Osteoblast (primary cell): Measurements from ENCODE around the gene ACAN. TPM values are rescaled to one million over a fixed set of nuclear protein-coding genes. Genes with fewer than 3 reads are reported as not detected.
A peak's percentile ranks its signal among the peaks of the same experiment; 100 is the strongest.

Source experiments
- DNase-seq: peaks from one replicate; pipeline ENCODE4 v3.0.0; 2011; ENCODE audit warnings: low spot score, mixed read lengths; ENCODE audit not compliant: insufficient read length; ENCODE audit errors: missing footprints
- H2AFZ ChIP-seq: 2 replicates; pipeline ENCODE4 v1.6.0; 2011; ENCODE audit warnings: mild to moderate bottlenecking, low read length
- H3K27ac ChIP-seq: 2 replicates; pipeline ENCODE4 v1.5.1; 2011; ENCODE audit warnings: mild to moderate bottlenecking, low read depth, low read length, moderate library complexity
- H3K27me3 ChIP-seq: 2 replicates; pipeline ENCODE4 v1.6.0; 2012; ENCODE audit warnings: mild to moderate bottlenecking, control low read depth, inconsistent platforms, low read length, moderate library complexity; ENCODE audit not compliant: insufficient read depth
- H3K36me3 ChIP-seq: 2 replicates; pipeline ENCODE4 v1.5.1; 2011; ENCODE audit warnings: mild to moderate bottlenecking, low read length, control low read depth, moderate library complexity; ENCODE audit not compliant: insufficient read depth
- H3K4me1 ChIP-seq: 2 replicates; pipeline ENCODE4 v1.5.1; 2011; ENCODE audit warnings: mild to moderate bottlenecking, low read length, control low read depth, moderate library complexity; ENCODE audit not compliant: insufficient read depth
- H3K4me2 ChIP-seq: 2 replicates; pipeline ENCODE4 v1.6.0; 2011; ENCODE audit warnings: mild to moderate bottlenecking, low read length; ENCODE audit not compliant: insufficient read depth
- H3K4me3 ChIP-seq: fragments of 200-600 bp; sonication (generic); 3 replicates; pipeline ENCODE4 v1.5.1; 2012; ENCODE audit warnings: mild to moderate bottlenecking, low read length, inconsistent platforms; ENCODE audit not compliant: insufficient read depth
- H3K79me2 ChIP-seq: 2 replicates; pipeline ENCODE4 v1.6.0; 2012; ENCODE audit warnings: mild to moderate bottlenecking, low read length, control low read depth, inconsistent platforms; ENCODE audit not compliant: insufficient read depth
- H3K9me3 ChIP-seq: 2 replicates; pipeline ENCODE4 v1.5.1; 2011; ENCODE audit warnings: low read depth, low read length, control low read depth
- H4K20me1 ChIP-seq: 2 replicates; pipeline ENCODE4 v1.6.0; 2012; ENCODE audit warnings: mild to moderate bottlenecking, low read length, control low read depth; ENCODE audit not compliant: insufficient read depth
- total RNA-seq: library from RNA; depleted of rRNA; stranded (reverse); fragments of >200 nt; gene quantifications from 2 replicates; pipeline ENCODE4 v1.2.3, GENCODE V29; 2012
- TF ChIP-seq, protein P1 (sequence below): IDR thresholded peaks from 2 replicates; pipeline ENCODE4 v1.5.1; 2011; ENCODE audit warnings: mild to moderate bottlenecking, low read depth, low read length, moderate library complexity; ENCODE audit errors: extremely low read depth

Gene ACAN
- total RNA-seq, 1 donor, result 12.7 TPM

DNA sequence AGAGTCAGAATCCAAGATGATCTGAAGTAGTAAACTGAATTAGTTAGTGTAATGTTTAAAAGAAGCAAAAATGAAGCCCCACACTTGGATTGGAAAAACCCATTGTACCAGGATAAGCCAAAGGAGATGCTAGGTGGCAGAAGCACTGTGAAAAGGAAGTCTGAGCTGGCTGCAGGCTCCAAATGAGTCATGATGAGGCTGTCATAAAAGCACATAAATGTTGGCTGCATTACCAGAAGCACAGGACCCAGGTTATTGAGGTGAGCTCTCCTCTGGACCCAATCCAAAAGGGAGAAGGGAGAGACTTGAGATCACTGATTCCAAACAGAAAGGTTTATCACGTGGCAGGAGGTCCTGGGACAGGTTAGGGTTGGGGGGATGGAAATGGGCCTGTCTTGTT lies 3.2 kb upstream of the ACAN start:
- Histone ChIP-seq H3K36me3 (no peaks in the 10 kb centered on the region), H3K27me3 (peaks cover 29% of the 10 kb centered on the region), H3K79me2 (peaks cover 9% of the 10 kb centered on the region), H2AFZ (no peak overlapping the region), H3K27ac (no peak overlapping the region), H3K4me2 (no peak overlapping the region), H4K20me1 (peaks cover 4% of the 10 kb centered on the region), H3K4me3 (no peak overlapping the region), H3K4me1 (peaks cover 12% of the 10 kb centered on the region), H3K9me3 (no peaks in the 10 kb centered on the region)
- DNase-seq, result peak; percentile 97
- TF ChIP-seq, protein P1, sequence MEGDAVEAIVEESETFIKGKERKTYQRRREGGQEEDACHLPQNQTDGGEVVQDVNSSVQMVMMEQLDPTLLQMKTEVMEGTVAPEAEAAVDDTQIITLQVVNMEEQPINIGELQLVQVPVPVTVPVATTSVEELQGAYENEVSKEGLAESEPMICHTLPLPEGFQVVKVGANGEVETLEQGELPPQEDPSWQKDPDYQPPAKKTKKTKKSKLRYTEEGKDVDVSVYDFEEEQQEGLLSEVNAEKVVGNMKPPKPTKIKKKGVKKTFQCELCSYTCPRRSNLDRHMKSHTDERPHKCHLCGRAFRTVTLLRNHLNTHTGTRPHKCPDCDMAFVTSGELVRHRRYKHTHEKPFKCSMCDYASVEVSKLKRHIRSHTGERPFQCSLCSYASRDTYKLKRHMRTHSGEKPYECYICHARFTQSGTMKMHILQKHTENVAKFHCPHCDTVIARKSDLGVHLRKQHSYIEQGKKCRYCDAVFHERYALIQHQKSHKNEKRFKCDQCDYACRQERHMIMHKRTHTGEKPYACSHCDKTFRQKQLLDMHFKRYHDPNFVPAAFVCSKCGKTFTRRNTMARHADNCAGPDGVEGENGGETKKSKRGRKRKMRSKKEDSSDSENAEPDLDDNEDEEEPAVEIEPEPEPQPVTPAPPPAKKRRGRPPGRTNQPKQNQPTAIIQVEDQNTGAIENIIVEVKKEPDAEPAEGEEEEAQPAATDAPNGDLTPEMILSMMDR, result no peak

DNA sequence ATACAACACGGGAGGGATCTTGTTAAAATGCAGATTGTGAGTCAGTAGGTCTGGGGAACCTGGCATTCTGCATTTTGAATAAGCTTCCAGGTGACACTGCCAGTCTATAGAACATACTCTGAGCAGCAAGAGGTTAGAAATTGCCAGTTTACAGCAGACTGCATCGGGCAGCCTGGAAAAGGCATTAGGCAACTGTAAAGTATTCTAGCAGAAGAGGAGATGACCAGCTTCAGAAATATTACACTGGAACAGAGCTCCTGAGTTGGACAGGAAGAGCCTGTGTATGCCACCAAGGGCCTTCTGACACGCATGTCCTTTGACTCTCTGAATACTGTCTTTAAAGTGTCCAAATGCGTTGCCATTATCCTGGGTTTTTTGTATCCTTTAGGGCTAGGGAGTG lies 2.5 kb upstream of the ACAN start:
- H2AFZ ChIP-seq, result no peak overlapping the region
- H3K27ac ChIP-seq, result no peak overlapping the region
- H3K4me2 ChIP-seq, result no peak overlapping the region
- H3K4me1 ChIP-seq, result peaks cover 12% of the 10 kb centered on the region
- peaks cover 10% of the 10 kb centered on the region for H3K79me2 ChIP-seq
- no peaks in the 10 kb centered on the region for H3K36me3 ChIP-seq
- no peak for DNase-seq
- TF ChIP-seq, protein P1, result no peak
- H3K9me3 ChIP-seq, result no peaks in the 10 kb centered on the region
- H3K4me3 ChIP-seq, result no peak overlapping the region
- H3K27me3 ChIP-seq, result peaks cover 33% of the 10 kb centered on the region
- peaks cover 4% of the 10 kb centered on the region for H4K20me1 ChIP-seq

DNA sequence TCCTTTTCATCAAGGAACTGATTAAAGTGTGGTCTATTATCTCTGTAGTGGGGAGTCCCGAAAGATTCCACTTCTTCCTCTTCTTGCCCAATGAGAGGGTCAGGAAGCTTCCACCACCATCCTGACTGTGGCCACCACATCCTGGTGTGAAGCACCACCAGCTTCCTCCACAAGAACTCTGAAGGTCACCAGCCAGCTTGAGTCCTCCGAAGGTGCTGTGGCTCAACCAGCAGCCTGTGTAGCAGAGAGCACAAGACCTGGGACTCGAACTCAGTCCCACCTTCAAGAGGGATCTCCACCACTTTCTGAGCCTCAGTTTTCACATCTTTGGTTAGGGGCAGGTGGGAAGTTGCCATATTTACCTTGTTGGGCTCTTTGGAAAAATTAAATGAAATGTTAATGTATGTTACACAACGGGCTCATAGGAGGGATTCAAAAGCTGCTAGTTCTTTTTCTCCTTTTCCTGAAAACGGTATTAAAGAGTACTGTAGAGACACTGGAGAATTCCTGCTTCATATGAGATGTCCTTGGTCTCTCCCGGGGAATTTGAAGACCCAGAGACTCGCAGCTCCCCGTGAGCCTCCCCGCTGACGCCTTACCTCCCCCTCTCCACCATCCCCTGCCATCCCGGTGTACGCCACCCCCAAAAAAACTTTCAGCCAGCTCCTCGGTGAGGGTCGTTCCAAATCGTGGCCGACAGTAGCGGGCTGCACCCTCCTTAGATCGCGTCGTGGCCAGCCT lies 816 bp upstream of the ACAN start:
- H3K4me2 ChIP-seq, result peak overlapping the region; percentile 67
- peak overlapping the region; percentile 67 for H3K4me3 ChIP-seq
- no peaks in the 10 kb centered on the region for H3K9me3 ChIP-seq

DNA sequence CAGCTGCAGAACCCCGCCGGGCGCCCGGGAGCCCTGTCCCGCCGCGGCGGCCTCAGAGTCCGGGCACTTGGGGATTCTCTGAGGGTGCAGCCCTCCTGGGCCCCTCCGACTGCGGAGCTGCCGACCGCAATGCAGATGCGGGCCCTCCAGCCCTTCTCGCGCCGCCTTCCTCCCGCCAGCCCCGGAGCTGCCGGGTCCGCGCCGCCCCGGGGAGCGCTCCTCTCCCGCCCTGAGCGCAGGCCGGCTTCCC lies 320 bp upstream of the ACAN start:
- Histone ChIP-seq H3K79me2 (peaks cover 16% of the 10 kb centered on the region), H3K4me3 (peak overlapping the region; percentile 67), H3K27ac (no peak overlapping the region), H3K9me3 (no peaks in the 10 kb centered on the region), H3K36me3 (no peaks in the 10 kb centered on the region), H3K27me3 (peaks cover 33% of the 10 kb centered on the region), H4K20me1 (peaks cover 4% of the 10 kb centered on the region), H3K4me1 (peaks cover 12% of the 10 kb centered on the region), H3K4me2 (peak overlapping the region; percentile 67), H2AFZ (peak overlapping the region; percentile 56)
- DNase-seq, result peak; percentile 92
- TF ChIP-seq, protein P1, result no peak

More for the DNA sequence above, 816 bp upstream of the ACAN start:
- TF ChIP-seq, protein P1, result no peak
- no peak for DNase-seq
- no peak overlapping the region for H3K27ac ChIP-seq
- peaks cover 4% of the 10 kb centered on the region for H4K20me1 ChIP-seq
- peaks cover 33% of the 10 kb centered on the region for H3K27me3 ChIP-seq
- H3K79me2 ChIP-seq, result peaks cover 15% of the 10 kb centered on the region
- no peaks in the 10 kb centered on the region for H3K36me3 ChIP-seq
- H3K4me1 ChIP-seq, result peaks cover 12% of the 10 kb centered on the region
- peak overlapping the region; percentile 56 for H2AFZ ChIP-seq
